Bone marrow (tissue), 2 donors: Measurements from ENCODE around the gene NPAT.
"Not testable (repeated sequence)": the region's sequence is repeated elsewhere in the genome, so short reads cannot be mapped to it uniquely, and the experiment has no call there.

Experiments
- DNase-seq, 2 donors: peaks; one replicate each; lab custom pipeline; 2025; lab: John Stamatoyannopoulos, UW

NPAT gene

DNA sequence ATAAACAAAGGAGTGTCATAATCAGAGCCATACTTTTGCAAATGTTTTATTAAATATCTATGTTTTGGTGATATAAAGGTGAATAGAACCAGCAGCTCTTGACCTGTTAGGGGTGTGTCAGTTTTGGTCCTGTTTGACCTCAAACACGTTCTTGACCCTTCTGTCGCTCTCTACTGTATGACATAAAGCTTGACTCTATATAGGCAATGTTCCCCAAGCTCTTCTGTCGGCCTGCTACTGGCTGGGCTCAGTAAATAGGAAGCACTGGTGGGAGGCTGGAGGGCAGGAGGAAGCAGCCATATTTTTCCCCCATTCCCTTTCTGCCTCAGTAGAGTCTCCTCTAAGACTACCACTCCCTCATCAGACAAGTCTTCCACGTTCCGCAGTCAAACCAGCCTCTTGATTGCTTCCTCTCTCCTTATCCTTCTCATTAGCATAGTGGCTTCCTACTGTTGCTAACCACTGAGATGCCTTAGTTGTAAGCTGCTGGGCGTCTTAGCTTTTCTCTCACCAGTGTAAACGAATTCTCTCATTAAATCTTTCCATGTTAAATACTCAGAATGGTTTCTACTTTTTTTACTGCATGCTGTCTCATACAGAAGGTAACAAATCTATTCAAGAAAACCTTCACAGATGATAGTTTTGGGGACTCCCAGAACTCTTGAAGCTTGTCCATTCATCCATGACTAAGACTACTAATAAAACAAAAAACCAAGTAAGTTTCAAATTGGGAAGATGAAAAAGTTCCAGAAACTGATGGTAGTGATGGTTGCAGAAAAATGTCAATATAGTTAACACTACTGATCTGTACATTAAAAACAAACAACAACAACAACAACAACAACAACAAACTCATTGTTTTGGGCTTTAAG, 3.3 kb downstream of the NPAT start:
- DNase-seq = no peak

DNA sequence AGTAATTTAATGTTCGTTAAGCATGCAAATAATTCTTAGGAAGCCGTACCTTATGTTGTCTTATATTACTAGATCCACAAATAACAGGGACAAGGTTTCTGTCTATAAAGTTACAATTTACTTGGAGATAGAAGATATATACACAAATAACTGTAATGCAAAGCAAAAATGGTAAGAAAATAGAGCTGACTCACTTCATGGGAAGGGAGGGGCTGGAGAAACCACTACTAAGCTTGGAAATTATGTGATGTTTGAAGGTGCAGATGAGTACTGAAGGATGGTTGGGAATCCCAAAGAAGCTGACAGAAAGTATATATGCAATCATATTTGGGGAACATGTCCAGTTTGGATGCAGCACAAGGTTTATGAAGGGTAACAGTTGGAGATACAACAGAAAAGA, 4.0 kb downstream of the NPAT start:
- DNase-seq = no peak

DNA sequence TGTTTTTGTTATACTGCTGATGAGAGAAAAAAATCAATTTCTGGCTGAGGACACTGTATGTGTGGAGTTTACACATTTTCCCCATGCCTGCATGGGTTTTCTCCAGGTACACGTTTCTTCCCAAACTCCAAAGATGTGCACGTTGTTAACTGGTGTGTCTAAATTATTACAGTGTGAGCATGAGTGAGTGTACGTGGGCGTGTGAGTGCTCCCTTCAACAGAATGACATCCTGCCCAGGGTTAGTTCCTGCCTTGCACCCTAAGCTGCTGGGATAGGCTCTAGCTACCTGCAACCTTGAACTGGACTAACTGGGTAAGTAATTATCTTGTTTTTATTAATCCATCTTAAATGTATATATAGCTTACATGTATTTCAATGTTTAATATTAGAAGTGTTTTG, 5.5 kb downstream of the NPAT start:
- DNase-seq = no peak

DNA sequence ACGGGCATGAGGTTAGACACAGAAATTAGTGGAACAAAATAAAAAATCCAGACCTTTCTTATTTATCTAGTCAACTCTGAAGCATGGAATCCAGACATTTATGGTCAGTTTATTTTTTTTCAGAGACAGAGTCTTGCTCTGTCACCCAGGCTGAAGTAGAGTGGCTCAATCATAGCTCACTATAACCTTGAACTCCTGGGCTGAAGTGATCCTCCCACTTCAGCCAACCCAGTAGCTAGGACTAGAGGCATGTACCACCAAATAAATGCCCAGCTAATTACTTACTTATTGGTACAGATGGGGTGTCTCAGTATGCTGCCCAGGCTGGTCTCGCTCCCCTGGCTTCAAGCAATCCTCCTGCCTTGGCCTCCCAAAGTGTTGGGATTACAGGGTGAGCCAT, 8.7 kb downstream of the NPAT start:
- no peak for DNase-seq

DNA sequence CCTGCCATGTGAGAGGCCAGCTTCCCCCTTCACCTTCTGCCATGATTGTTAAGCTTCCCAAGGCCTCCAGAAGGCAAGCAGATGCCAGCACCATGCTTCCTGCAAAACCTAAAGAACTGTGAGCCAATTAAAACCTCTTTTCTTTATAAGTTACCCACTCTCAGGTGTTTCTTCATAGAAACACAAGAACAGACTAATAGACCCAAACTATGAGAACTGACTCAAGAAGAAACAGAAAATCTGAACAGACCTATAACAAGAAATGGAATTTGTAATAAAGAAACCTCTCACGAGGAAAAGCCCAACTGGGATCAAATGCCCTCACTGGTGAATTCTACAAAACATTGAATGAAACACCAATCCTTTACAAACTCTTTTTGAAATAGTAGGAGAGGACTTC, 12.0 kb downstream of the NPAT start:
- DNase-seq = no peak

DNA sequence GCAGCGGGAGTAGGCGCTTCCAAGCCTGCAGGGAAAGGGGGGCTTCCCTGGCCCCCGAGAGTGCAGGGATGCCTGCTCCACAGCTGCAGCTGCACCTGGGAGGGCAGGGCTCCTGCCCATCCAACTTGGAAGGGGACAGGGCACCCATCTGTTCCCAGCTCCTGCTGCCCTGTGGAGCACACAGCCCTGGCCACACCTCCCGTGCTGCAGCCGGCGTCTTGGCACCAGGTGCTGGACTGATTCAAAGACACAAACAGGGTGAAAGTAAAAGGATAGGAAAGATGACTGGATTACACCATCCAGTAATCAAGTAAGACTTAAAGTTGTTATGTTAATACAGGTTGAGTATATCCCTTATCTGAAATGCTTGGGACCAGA, 14.8 kb downstream of the NPAT start:
- DNase-seq = no peak

DNA sequence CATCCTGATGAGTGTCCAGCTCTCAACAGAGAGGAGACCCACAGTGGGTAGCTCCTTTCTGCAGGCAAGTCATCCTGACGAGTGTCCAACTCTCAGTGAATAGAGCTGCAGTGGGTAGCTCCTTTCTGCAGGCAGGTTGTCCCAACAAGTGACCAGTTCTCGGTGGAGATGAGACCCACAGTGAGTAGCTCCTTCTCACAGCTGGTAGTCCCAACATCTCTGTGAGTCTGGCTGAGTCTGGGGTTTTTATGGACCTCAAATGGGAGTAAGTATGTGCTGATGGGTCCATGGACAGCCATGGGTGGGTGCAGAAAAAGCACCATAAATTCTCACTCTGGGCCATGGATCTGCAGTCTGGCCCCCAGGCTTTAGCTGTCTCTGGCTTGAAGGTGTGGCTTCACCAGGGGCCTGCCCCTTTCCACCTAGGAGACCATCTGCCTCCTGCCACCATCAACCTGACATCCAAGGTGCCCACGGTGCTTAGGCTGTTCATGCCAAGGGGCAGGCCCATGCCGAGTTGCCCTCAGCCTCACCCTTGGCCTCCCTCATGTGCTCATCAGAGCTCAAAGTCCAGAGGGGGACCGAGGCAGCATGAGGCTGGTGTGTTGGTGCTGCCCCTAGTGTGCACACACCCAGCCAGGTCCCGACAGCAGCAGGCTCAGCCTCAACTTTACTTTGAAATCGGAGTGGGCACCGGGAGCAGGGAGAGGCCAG, 15.3 kb downstream of the NPAT start:
- no peak for DNase-seq

DNA sequence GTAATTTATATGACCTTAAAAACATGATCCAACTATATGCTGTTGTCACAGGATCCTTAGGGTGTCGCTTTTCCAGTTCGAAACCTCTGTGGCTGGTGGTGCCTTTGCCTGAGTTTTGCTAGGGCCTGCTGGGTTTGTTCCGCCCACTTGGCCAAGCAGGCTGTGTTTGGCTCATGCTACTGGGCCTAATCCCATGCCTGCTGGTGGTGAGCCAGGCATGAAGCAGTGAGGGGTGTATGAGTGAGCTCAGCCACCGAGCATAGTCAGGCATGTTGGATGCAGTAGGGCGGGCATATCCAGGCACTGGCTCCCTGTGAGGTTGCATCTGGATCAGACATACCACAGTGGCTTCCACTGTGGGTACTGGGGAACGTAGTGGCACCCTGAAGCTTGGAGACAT, 16.3 kb downstream of the NPAT start:
- no peak for DNase-seq

DNA sequence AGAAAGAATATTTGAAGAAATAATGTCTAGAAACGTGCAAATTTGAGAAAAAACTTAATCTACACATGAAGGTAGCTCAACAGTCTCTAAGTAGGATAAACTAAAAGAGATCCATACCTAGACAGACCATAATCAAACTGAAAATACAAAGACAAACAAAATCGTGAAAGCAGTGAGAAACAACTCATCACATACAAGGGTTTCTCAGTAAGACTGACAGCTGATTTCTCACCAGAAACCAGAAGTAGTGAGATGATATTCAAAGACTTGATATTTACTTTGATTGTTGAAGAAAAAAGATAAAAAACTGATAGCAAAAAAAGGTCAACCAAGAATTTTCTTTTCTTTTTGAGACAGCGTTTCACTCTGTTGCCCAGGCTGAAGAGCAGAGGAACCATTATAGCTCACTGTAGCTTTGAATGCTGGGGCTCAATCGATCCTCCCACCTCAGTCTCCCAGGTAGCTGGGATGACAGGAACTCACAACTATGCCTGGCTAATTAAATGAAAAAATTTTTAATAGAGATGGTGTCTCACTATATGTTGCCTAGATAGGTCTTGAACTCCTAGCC, 17.4 kb downstream of the NPAT start:
- no peak for DNase-seq

DNA sequence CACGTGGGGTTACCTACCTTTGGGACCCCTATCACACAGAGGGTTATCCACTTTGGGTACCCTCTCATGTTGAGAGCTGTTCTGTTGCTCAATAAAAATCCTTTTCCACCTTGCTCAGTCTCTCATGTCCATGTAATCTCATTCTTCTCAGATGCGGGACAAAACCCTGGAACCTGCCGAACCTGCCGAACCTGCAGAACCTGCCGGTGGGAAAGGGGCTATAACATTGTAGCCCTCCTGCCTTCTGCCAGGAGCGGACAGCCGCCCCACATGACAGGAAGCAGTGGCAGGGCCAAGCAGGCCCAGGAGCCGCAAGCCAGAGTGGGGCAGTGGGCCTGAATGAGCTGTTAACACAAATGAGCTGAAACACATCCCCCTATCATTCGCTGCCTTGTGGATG, 18.1 kb downstream of the NPAT start:
- no peak for DNase-seq

DNA sequence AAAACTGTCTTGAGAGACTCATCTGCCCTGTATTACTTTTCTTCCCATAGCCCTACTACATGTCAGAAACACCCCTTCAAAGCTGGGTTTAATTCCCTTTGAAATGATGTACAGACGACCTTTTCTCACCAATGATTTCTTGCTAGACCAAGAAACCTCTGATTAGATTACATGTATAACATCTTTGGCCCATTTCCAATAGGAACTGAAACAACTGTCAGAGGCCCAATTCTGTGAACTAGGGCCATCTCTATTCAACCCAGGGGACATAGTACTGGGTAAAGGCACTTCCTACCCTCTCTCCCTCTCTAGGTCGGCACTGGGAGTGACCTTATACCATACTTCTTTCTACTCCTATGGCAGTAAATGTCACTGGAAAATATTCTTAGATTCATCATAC, 19.4 kb downstream of the NPAT start:
- DNase-seq = no peak

DNA sequence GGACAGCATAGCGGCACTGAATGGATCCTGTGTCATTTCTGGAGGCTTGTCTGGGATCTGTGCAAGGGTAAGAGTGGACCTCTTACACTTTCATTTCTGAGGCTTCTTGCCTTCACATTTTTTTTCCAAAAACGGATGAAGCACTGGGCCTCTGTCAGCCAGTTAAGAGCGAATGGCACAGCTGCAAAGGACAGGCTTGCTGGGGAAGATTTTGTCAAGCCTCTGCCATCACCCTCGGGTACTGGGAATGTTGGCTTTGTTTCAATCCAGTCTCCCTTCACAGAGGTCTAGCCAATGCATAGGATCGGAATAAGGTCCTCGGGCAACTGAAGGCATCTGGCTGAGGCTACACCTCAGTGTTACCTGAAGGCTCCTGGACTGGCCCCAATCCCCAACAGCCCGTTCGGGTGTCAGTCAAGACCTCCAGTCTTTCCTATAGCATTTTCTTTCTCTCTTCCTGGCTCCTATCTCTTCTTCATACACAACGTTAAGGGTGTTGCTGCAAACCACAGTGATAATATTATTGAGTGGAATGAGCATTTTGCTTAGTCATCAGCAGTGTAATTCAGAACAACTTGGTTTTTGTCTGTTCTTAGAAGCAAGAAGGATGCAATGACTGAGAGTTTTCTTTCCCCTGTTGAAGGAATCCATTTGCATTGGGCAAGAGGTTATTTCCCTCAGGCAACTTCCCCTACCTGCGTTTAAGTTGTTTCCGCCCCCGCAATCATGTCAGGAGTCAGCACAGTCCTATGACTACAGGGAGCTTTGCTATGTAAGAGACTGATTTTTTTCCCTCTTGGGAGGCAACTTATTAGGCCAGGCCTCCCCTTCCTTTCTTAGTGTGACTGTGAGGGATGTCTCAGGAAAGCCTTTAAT, 22.8 kb downstream of the NPAT start:
- peak; percentile 4 to 35 for DNase-seq

DNA sequence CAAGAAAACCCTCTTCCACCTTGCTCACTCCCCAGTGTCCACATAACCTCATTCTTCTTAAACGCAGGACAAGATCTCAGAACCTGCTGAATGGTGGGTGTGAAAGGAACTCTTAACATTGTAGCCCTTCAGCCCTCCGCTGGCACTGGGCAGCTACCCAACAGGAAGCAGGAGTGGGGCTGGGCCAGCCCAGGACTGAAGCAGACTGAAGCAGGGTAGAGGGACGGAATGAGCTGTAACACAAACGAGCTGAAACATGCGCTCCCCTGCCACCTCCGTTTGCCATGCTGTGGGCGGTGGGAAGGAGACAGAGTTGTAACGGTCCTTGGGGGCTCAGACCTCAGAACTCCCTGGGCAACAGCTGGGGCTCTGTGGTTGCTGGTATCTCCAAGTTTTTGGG, 23.6 kb downstream of the NPAT start:
- DNase-seq = no peak

DNA sequence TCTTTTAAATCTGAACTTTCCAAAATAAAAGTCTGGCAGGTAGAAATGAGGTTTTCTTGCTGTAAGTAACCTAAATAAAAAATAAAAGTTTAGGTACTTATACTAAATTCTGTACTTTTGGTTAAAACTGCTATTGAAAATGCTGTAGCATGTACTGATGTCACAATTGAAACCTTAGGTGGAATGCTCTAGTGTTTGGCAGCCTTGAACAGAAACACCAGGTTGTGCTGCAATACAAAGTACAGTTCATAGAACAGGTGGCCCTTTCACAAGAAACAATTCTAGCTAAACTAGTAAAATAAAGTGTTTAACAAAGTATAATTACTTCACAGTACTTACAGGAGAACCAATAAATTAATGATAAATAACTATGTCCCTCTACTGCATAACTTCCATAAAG, 25.1 kb downstream of the NPAT start:
- DNase-seq = no peak

DNA sequence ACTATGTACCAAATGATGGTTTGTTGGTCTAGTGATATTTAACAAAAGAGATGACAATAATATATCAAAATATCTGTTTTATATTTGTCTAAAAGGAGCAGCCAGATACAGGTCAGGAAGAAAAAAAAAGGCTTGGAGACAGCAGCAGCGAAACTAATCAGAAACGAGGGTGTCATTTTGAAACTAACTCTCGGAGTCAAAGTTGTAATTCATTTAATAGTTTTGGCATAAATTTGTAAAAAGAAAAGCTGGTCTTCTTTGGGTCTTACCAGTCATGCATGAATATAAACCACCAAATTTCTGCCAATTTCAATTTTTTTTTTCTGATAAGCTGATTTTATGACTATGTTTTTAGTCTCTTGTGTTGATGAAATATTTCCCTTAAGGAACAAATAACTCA, 25.5 kb downstream of the NPAT start:
- no peak for DNase-seq

DNA sequence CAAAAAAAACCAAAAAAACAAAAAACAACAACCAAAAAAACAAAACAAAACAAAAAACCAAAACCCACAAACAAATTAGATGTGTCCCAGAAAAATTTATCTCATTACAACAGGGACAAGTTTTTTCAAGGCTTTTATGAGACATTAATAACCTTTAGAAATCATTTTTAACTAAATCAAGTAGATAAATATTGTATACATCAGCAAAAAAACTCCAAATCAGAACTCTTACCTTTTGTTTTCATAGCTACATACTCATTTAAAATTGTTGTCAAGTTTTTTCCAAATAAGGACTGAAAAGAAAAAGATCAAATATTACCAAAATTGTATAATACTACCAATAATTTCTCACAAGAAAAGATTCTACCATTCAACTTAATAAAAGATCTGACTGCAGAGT, 28.7 kb downstream of the NPAT start:
- no peak for DNase-seq

DNA sequence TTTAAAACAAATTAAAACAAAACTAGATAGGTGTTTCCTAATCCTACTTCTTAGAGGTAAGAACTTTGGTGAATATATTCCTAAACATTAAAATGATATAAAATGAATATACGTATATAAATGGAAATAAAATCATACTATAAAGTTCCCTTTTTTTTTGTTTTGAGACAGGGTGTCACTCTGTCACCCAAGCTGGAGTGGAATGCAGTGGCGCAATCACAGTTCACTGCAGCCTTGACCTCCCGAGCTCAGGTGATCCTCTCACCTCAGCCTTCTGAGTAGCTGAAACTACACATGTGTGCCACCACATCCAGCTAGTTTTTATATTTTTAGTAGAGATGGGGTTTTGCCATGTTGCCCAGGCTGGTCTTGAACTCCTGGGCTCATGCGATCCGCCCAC, 44.9 kb downstream of the NPAT start:
- DNase-seq = no peak

DNA sequence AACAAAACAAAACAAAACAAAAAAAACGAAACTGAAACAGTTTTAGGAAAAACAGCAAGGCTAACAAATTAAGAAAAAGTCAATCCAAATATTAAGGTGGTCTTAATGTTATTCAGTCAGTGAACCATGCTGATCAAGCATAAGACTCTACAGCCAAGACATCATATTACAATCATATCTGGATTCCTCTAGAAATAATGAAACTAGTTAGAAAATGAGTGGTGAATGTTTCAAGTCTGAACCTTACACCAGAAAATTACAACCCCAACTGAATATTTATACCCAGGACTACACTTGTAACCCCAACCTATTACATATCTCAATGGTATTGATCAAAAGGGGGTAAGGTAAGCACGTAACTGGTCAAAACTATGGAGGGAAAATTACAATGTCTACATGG, 52.3 kb downstream of the NPAT start:
- no peak for DNase-seq

DNA sequence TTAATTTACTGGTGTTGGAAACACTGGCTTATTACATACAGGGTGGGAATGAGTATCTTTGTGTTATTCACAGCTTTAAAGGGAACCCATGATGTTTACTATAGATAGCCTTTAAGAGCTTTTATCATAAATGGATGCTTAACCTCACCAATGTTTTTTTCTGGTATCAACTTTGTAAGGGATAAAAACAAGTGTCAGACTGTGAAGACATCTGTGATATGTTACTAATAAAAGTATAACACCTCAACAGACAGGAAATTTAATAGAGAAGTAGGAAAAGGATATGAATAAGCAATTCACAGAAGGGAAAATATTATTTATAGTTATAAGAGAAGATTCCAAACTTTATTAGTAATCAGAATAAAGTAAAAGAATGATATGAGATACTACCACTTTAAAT, 54.8 kb downstream of the NPAT start:
- DNase-seq = no peak

DNA sequence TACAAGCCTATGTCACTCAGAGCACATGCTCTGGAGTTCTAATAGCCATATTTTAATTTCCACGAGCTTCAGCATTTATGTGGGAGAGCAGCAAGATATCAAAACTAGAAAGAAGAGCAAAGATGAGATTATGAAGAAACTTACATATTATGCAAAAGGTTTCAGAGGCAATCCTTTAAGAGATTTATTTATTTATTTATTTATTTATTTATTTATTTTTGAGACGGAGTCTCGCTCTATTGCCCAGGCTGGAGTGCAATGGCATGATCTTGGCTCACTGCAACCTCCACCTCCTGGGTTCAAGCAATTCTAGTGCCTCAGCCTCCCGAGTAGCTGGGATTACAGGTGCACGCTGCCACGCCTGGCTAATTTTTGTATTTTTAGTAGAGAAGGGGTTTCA, 59.6 kb downstream of the NPAT start:
- DNase-seq = not testable (repeated sequence)

DNA sequence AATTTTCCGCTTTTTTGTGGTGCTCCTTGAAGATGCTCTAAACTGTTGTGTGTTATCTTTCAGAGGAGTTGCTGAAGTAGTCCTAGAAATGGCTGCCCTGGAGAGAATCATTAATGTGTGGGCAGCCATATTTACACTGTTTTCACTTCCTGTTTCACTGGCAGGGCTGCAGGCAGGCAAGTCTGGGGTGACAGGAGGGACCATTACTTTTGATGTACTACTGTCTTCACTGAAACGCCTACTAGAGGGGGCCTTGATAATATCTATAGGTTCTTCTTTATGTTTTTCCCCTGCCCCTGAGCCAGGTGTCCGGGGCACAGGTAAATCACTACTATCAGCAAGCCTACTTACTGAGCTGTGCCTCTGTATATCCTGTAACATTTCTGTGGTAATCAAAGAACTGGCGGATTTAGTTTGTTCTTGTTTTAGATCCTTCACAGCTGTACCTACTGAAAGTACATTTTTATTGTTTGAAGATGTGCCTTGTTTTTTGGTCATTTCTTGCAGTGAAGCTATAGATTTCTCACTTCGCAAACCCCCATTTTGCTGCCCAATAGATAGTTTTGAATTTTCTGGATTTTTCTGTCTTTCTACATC, 61.4 kb downstream of the NPAT start:
- DNase-seq = no peak

DNA sequence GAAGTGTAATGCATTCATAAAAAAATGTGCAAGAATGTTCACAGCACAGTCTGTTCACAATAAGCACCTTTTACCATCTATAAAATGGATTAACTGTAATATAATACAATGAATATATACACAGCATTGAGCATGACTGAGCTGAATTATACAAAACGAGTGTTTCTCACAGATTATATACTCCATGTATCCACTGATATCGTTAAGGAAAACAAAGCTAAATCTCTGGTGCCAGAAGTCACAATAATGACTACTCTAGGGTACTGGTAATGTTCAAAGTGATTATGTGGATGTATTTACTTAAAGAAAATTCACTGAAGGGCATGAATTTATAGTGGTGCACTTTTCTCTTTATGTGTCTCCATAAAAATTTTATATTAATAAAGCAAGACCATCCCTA, 67.8 kb downstream of the NPAT start:
- no peak for DNase-seq
